ENCODE results near the gene SLC16A3.

The SLC16A3 gene

DNA sequence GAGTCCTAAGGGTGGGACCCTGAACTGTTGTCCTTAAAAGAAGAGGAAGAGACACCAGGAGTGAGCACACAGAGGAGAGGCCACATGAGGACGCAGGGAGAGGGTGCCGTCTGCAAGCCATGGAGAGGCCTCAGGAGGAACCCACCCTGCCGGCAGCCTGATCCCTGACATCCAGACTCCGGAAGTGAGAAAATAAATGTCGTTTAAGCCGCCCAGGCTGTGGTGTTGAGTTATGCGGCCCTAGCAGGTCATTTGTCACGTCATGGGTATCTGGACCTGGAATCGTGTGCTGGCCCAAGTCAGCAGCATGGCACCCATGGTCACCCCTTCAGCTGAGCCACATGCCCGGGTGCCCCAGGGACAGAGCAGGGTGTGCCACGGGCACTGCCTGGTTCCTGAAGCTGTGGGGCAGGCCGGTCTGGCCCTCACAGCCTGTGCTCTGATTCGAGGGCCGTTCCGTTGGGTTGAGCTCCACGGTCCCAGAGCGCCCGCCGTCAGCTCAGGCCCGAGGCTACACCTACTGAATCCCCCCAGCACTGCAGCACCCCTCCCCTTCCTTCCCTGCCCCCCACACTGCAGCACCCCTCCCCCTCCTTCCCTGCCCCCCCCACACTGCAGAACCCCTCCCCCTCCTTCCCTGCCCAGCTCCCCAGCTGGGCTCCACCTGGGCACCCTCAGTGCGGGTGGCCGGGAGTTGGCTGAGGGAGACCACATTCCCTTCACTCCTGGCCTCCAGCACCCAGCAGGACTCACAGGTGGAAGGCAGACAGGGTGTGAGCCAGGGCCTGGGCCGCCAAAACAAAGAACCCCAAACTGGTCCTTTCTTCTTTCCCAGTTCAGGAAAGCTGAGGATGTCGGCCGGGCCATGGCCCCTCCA, 13.5 kb upstream of the SLC16A3 start:
- FAIRE-seq (no peak), DNase-seq (ENCODE audit: insufficient read length, low spot score) (no peak)
- TF ChIP-seq, protein P1, sequence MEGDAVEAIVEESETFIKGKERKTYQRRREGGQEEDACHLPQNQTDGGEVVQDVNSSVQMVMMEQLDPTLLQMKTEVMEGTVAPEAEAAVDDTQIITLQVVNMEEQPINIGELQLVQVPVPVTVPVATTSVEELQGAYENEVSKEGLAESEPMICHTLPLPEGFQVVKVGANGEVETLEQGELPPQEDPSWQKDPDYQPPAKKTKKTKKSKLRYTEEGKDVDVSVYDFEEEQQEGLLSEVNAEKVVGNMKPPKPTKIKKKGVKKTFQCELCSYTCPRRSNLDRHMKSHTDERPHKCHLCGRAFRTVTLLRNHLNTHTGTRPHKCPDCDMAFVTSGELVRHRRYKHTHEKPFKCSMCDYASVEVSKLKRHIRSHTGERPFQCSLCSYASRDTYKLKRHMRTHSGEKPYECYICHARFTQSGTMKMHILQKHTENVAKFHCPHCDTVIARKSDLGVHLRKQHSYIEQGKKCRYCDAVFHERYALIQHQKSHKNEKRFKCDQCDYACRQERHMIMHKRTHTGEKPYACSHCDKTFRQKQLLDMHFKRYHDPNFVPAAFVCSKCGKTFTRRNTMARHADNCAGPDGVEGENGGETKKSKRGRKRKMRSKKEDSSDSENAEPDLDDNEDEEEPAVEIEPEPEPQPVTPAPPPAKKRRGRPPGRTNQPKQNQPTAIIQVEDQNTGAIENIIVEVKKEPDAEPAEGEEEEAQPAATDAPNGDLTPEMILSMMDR (IDR thresholded peaks at IDR 0.05; ENCODE audit: insufficient read depth, missing control alignments): no peak

DNA sequence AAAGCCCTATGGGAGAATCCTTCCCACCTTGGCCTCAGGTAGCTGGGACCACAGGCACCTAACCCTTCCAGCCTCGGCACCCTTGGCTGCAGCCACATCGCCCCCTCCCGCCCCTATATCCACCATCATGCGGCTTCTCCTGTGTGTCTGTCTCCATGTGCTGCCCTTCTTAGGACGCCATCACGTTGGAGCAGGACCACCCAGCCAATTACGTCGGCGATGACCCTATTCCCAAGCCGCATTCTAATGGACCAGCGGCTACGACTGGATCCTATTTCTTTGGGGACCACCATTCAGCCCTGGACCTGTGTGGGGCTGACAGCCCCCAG, 12.9 kb upstream of the SLC16A3 start:
- TF ChIP-seq, protein P1 (IDR thresholded peaks at IDR 0.05; ENCODE audit: insufficient read depth, missing control alignments): no peak
- FAIRE-seq (no peak), DNase-seq (ENCODE audit: insufficient read length, low spot score) (no peak)

DNA sequence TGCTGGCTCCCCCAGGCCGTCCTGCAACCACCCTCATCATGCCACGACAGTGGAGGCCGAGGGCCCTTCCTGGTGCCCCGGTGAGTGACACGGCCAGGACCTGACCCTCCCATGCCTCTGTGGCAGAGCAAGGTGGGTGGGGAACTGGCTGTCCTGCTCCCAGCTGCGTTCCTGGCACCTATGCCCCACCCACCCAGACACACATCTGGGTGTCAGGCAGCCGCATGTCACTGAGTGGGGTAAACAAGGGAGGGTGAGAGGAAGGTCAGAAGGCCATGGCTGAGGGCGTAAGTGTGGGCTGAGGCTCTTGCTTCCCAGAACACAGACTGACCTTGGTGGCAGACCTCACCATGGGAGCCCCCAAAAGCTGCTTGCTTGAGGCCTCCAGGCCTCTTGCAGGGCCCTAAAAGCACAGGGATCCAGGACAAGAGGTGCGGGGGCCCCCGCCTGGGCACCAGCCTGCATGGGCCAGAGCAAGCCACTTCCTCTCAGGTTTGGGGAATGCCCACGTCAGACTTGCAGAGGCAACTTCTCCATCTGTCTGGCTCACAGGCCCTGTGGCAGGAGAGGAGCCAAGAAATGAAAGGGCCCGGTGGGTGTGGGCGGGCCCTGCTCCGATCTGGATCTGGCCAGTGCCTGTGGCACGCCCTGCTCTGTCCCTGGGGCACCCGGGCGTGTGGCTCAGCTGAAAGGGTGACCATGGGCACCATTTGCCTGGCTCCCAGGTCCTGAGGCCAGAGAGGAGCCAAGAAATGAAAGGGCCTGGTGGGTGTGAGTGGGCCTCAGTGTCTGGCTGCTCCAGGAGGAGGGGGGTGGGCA, 12.3 kb upstream of the SLC16A3 start:
- FAIRE-seq: no peak
- TF ChIP-seq, protein P1 (IDR thresholded peaks at IDR 0.05; ENCODE audit: insufficient read depth, missing control alignments): no peak
- DNase-seq (ENCODE audit: insufficient read length, low spot score): no peak

DNA sequence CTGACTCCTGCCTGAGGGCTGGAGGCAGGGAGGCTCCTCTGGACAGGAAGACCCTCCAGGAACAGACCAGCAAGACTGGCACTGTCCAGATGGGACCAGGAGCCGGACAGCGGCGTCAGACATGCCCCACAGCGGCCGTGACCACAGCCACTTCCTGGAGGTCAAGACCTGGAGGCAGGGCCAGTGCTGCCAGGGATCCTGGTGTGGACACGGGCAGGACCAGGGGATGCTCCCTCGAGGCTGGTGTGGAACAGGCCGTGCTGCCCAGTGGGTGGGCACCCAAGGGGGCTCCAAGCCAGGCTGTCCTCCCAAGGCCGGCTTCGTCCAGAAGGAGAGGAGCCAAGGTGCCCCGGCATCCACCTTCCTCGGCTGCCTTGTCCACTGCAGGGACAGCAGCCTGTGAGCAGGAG, 11.7 kb upstream of the SLC16A3 start:
- DNase-seq (ENCODE audit: insufficient read length, low spot score) (no peak), FAIRE-seq (no peak)
- TF ChIP-seq, protein P1 (IDR thresholded peaks at IDR 0.05; ENCODE audit: insufficient read depth, missing control alignments): no peak

DNA sequence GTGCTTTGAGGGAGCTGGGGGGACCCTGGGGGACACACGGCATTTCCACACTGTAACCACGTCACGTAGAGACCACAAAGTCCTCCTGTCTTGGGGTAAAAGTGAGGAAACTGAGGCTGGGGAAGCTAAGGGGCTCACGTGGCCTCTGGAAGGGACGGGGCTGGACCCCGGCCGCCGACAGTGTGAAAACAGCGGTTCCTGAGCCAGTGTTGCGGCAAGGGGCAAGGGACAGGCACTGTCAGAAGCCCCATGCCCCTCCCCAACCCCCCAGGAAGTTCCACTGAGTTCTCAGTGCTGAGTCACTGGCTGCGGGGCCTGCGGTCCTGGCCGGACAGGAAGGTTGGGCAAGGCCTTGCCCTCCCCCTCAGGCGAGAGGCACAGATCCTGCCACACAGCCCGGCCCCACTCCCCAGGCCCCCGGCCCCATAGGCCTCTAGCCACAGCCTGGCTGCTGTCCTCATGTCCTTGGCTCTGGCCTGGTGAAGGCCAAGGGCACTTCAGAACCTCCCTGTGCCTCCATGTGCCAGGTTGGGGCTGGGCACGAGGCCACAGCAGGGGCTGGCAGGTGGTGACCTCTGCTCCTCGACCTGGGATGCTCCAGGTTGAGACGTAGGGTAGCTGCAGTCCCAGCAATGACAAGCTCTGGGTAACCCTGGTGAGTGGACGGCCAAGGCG, 11.2 kb upstream of the SLC16A3 start:
- TF ChIP-seq, protein P1 (IDR thresholded peaks at IDR 0.05; ENCODE audit: insufficient read depth, missing control alignments): no peak
- FAIRE-seq: no peak
- no peak for DNase-seq (ENCODE audit: insufficient read length, low spot score)

DNA sequence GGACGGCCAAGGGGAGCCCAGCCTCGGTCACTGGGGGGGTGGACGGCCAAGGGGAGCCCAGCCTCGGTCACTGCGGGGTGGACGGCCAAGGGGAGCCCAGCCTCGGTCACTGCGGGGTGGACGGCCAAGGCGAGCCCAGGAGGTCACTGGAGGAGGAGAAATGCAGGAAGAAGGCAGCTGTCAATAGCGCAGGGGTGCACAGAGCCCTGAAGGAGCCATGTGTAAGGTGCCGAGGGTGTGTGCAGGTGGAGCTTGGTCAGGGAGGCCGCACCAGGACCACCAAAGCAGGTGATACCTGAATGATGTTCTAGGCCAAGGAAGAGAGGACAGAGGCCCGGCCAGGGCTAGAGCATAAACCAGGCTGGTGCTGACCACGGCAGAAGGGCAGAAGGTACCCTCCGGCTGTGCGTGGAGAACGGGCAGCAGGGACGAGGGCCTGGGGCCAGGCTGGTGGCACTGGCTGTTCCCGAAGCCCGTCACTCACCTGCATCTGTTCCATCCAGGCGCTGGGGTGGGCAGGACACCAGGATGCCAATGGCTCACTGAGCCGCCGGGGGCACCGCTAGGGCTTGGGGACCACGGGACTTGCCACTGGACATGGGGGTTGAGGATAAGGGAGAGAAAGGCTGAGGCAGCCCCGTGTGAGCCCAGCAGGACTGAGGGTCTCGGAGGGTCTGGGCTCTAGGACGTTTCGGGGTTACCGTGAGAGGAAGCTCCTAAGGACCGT, 10.3 kb upstream of the SLC16A3 start:
- FAIRE-seq (no peak), DNase-seq (ENCODE audit: insufficient read length, low spot score) (no peak)
- TF ChIP-seq, protein P1 (IDR thresholded peaks at IDR 0.05; ENCODE audit: insufficient read depth, missing control alignments): no peak
